NCI-H748 treated with DMSO at 0.1 percent for 48 hours (cell line): ENCODE measurements around the gene PRAMEF1.
"Not testable (repeated sequence)": the region's sequence is repeated elsewhere in the genome, so short reads cannot be mapped to it uniquely, and the experiment has no call there.

ENCODE experiments used
- DNase-seq: peaks from one replicate; lab custom pipeline; 2025; lab: John Stamatoyannopoulos, UW

Gene PRAMEF1

GRCh38 chr1:12791097-12791496, at the start of gene PRAMEF1:
TSS of gene PRAMEF1 (plus strand) at chr1:12791397. CDS start at chr1:12793228, 1,831 bp downstream.
- DNase-seq: not testable (repeated sequence)

- DNase-seq: no peak
Measured at GRCh38 chr1:12741946-12742345, 49.3 kb upstream of the PRAMEF1 start.

- no peak for DNase-seq
Measured at GRCh38 chr1:12745126-12745991, 45.8 kb upstream of the PRAMEF1 start.

- no peak for DNase-seq
Measured at GRCh38 chr1:12745992-12746323, 45.2 kb upstream of the PRAMEF1 start, which contains the start of gene CFAP107. TSS of gene CFAP107 (plus strand) at chr1:12746200. CDS start at chr1:12746431, 231 bp downstream.

GRCh38 chr1:12748778-12749355, 42.3 kb upstream of the PRAMEF1 start:
- DNase-seq: no peak

GRCh38 chr1:12754738-12755137, 36.5 kb upstream of the PRAMEF1 start:
- DNase-seq: no peak

GRCh38 chr1:12756273-12756672, 34.9 kb upstream of the PRAMEF1 start:
- DNase-seq: no peak

- no peak for DNase-seq
Measured at GRCh38 chr1:12756768-12757413, 34.3 kb upstream of the PRAMEF1 start.

- no peak for DNase-seq
Measured at GRCh38 chr1:12757836-12758235, 33.4 kb upstream of the PRAMEF1 start.

- DNase-seq: no peak
Measured at GRCh38 chr1:12760256-12760795, 30.9 kb upstream of the PRAMEF1 start.

GRCh38 chr1:12761781-12762180, 29.4 kb upstream of the PRAMEF1 start:
- DNase-seq: no peak

GRCh38 chr1:12762766-12763165, 28.4 kb upstream of the PRAMEF1 start:
- DNase-seq: no peak

- no peak for DNase-seq
Measured at GRCh38 chr1:12763479-12763878, 27.7 kb upstream of the PRAMEF1 start.

GRCh38 chr1:12764016-12764415, 27.2 kb upstream of the PRAMEF1 start:
- no peak for DNase-seq

GRCh38 chr1:12769031-12769430, 22.2 kb upstream of the PRAMEF1 start:
- no peak for DNase-seq

- no peak for DNase-seq
Measured at GRCh38 chr1:12769976-12770505, 21.2 kb upstream of the PRAMEF1 start.

- no peak for DNase-seq
Measured at GRCh38 chr1:12770620-12771019, 20.6 kb upstream of the PRAMEF1 start.

- no peak for DNase-seq
Measured at GRCh38 chr1:12771186-12771585, 20.0 kb upstream of the PRAMEF1 start.

GRCh38 chr1:12772520-12772919, 18.7 kb upstream of the PRAMEF1 start:
- DNase-seq: no peak

GRCh38 chr1:12773438-12773837, 17.8 kb upstream of the PRAMEF1 start, which contains the start of gene PRAMEF12:
TSS of gene PRAMEF12 (plus strand) at chr1:12773738. CDS start at chr1:12774868, 1,130 bp downstream.
- no peak for DNase-seq

- no peak for DNase-seq
Measured at GRCh38 chr1:12774801-12775345, 16.3 kb upstream of the PRAMEF1 start.

GRCh38 chr1:12775443-12775842, 15.8 kb upstream of the PRAMEF1 start:
- DNase-seq: no peak
